ENCODE results near the gene GDI1. TPM values are rescaled to one million over a fixed set of nuclear protein-coding genes. Genes with fewer than 3 reads are reported as not detected.
A peak's percentile ranks its signal among the peaks of the same experiment; 100 is the strongest.

Gene GDI1
- total and polyA plus RNA-seq, 9 of the 15 experiments (the other 6 are each of a cell fraction or from before 2014, with no cell fraction given): 0.97 to 82.6 (median 37.5) TPM

GRCh38 chrX:154397888-154398667 is 38.9 kb upstream of the GDI1 start, which contains the start of gene RPL10 (continued):
- TF ChIP-seq NR2F6 (CRISPR knock-in tag; IDR thresholded peaks at IDR 0.05) (no peak), NR1H2 (CRISPR knock-in tag; IDR thresholded peaks at IDR 0.05) (no peak), HOMEZ (CRISPR knock-in tag; IDR thresholded peaks at IDR 0.05) (no peak), SFPQ (IDR thresholded peaks at IDR 0.05; ENCODE audit: low read depth, low read length) (no peak), TEAD2 (tag; IDR thresholded peaks at IDR 0.05) (no peak), MTF1 (CRISPR knock-in tag; IDR thresholded peaks at IDR 0.05; ENCODE audit: borderline replicate concordance) (no peak), MTA2 (IDR thresholded peaks at IDR 0.05; ENCODE audit: low read depth) (no peak), ZNF57 (CRISPR knock-in tag; IDR thresholded peaks at IDR 0.05) (no peak), SAFB2 (IDR thresholded peaks at IDR 0.05; ENCODE audit: borderline replicate concordance, low read depth, low read length, severe bottlenecking) (no peak), FOXJ3 (CRISPR knock-in tag; IDR thresholded peaks at IDR 0.05) (no peak), ZNF140 (CRISPR knock-in tag; IDR thresholded peaks at IDR 0.05) (no peak), HLTF (IDR thresholded peaks at IDR 0.05) (0 out of 2 replicates have a peak, but pooled peaks have one; percentile 6), CAMTA2 (CRISPR knock-in tag; conservative IDR thresholded peaks at IDR 0.05) (no peak), ZNF263 (CRISPR knock-in tag; IDR thresholded peaks at IDR 0.05; ENCODE audit: borderline replicate concordance) (0 out of 2 replicates have a peak, but pooled peaks have one; percentile 56), BHLHE40 (IDR thresholded peaks at IDR 0.05; ENCODE audit: low read length) (peak; percentile 52), RFX7 (CRISPR knock-in tag; IDR thresholded peaks at IDR 0.05) (no peak), USF1 (CRISPR knock-in tag; IDR thresholded peaks at IDR 0.05) (peak; percentile 68; the same call in 1 of the 2 replicates), HEY1 (CRISPR knock-in tag; IDR thresholded peaks at IDR 0.05; ENCODE audit: borderline replicate concordance) (no peak), HNRNPK (IDR thresholded peaks at IDR 0.05; ENCODE audit: low read depth, low read length, poor library complexity, severe bottlenecking) (no peak)
- TF ChIP-seq, protein P1, sequence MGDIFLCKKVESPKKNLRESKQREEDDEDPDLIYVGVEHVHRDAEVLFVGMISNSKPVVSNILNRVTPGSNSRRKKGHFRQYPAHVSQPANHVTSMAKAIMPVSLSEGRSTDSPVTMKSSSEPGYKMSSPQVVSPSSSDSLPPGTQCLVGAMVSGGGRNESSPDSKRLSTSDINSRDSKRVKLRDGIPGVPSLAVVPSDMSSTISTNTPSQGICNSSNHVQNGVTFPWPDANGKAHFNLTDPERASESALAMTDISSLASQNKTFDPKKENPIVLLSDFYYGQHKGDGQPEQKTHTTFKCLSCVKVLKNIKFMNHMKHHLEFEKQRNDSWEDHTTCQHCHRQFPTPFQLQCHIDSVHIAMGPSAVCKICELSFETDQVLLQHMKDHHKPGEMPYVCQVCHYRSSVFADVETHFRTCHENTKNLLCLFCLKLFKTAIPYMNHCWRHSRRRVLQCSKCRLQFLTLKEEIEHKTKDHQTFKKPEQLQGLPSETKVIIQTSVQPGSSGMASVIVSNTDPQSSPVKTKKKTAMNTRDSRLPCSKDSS (IDR thresholded peaks at IDR 0.05; ENCODE audit: low read depth, partially characterized antibody): no peak
- TF ChIP-seq, protein P2, sequence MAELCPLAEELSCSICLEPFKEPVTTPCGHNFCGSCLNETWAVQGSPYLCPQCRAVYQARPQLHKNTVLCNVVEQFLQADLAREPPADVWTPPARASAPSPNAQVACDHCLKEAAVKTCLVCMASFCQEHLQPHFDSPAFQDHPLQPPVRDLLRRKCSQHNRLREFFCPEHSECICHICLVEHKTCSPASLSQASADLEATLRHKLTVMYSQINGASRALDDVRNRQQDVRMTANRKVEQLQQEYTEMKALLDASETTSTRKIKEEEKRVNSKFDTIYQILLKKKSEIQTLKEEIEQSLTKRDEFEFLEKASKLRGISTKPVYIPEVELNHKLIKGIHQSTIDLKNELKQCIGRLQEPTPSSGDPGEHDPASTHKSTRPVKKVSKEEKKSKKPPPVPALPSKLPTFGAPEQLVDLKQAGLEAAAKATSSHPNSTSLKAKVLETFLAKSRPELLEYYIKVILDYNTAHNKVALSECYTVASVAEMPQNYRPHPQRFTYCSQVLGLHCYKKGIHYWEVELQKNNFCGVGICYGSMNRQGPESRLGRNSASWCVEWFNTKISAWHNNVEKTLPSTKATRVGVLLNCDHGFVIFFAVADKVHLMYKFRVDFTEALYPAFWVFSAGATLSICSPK (IDR thresholded peaks at IDR 0.05; ENCODE audit: borderline replicate concordance): no peak
